DMS53 treated with DMSO at 0.1 percent for 48 hours (cell line): ENCODE measurements around the gene DRAP1.
"Not testable (repeated sequence)": the region's sequence is repeated elsewhere in the genome, so short reads cannot be mapped to it uniquely, and the experiment has no call there.

Experiments
- DNase-seq: peaks from one replicate; lab custom pipeline; 2025; ENCODE audit not compliant: unreplicated experiment; lab: John Stamatoyannopoulos, UW

Gene DRAP1

DNA sequence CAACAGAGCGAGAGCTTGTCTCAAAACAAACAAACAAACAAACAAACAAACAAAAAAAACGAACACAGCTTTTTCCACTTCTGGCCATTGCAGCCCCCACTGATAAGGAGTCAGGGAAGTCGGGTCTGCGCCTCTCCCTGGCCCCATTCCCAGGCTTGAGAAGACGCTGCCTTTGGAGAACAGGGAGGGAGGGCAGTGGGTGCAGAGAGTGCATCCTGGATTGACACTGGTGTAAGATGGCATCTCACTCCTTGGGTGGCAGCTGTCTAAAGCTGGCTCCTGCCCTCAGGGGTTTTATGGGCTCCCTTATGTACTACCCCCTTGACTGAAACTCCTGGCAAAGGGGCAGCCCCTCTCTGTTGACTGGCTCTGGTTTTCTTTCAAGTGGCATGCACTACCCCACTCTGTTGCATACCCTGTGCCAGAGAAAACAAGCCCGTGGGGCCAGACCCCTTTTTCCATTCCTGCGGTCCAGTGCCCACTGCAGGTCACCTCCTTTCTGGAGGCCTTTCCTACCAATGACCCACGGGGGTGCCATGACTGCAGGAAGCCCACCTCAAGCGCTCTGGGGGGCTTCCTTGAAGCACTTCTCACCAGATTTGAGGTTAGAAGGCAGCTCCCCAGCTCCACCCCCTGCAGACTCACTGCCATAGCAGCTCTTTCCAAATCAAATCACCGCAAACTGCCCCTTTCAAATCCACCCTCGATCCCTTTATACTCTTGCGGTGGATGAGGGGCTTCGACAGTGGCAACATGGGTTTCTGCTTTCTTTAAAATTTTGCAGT lies 12.7 kb downstream of the DRAP1 start:
- DNase-seq = no peak

DNA sequence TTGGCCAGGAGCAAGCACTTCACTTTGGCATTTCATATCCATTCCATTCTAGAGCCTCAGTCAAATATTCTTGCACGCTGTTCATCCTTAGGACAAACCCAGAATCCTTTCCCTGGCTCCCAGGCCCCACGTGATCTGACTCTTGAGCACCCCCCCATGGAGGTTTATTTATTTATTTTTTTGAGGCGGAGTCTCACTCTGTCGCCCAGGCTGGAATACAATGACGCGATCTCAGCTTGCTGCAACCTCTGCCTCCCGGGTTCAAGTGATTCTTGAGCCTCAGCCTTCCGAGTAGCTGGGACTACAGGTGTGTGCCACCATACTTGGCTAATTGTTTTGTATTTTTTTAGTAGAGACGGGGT lies 13.3 kb downstream of the DRAP1 start:
- no peak for DNase-seq

DNA sequence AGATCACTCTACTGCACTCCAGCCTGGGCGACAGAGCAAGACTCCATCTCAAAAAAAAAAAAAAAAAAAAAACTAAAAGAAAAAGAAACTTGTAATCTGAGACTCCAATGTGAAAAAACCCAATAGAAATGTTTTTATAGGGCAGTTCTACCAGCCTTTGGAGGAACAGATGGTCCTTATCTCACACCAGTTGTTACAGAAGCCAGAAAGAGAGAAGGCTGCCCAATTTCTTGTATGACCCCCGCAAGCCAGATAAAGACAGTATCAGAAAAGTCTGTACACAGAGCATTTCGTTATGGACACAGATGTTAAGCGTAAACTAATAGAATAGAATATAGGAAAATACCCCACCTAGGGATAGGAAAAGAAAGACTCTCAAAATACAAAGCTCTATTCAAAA lies 14.8 kb downstream of the DRAP1 start:
- DNase-seq = no peak

DNA sequence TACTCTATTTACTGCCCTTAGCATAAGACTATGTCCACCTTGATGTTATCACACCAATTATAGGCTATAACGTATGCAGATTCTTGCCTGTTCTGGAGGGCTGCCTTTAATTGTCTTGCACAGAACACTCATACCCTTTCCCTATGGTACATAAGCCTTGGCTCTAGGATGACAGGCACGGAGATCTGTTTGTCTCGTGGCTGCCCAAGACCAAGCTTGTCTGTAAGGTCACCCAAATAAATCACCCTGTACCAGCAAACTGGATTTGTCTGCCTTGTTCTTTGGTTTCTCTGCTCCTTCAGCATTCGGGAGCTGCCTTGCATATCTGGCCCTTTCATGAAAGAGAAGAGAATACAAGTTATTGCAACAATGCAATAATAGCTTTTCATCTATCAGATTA lies 18.5 kb downstream of the DRAP1 start:
- DNase-seq = no peak

DNA sequence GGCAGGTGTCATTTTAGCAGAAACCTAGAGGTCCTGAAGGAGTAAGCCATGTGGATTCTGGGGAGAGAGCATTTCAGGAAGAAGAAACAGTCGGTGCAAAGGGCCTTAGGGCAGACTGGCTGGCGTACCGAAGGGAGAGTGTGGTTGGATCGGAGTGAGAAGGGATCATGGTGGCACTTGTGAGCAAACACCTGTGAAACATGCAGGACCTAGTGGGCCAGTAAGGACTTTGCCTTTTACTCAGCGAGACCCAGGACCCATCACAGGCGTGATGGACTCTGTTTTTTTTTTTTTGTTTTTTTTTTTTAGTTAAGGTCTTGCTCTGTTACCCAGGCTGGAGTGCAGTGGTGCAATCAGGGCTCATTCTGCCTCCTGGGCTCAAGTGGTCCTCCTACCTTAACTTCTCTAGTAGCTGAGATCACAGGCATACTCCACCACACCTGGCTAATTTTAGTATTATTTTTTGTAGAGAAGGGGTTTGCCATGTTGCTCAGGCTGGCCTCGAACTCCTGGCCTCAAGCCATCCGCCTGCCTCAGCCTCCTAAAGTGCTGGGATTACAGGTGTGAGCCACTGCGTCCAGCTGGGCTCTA lies 22.6 kb downstream of the DRAP1 start:
- DNase-seq = no peak

DNA sequence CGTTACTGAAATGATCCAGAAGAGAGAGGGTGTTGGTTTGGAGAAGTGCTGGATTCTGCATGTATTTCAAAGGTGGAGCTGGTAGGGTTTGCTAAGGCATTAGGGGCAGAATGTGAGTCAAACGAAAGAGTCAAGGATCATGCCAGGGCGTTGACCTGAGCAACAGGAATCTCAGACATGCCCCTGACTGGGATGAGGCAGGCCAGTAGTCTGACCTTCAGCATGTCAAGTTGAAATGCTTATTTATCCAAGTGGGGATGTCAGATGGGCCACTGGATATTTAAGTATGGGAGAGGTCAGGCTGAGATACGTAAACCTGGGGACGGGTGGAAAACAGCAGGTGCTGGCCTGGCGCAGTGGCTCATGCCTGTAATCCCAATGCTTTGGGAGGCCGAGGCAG lies 23.3 kb downstream of the DRAP1 start:
- no peak for DNase-seq

DNA sequence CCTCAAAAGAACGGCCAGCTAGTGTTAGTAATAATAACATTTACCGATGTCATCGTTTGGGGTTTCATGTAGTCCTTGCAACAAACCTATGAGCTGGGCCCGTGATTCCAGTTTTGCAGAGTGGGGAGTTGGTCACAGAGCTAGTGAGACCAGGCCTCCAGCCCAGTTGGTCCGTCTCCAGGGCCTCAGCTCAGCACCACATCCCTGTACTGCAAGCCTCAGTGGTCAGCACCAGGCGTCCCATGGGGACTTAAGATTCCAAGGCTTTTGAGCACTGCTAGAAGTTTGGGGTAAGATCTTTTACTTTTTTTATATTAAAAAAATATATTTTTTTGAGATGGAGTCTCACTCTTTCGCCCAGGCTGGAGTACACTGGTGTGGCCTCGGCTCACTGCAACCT lies 25.0 kb downstream of the DRAP1 start:
- no peak for DNase-seq

DNA sequence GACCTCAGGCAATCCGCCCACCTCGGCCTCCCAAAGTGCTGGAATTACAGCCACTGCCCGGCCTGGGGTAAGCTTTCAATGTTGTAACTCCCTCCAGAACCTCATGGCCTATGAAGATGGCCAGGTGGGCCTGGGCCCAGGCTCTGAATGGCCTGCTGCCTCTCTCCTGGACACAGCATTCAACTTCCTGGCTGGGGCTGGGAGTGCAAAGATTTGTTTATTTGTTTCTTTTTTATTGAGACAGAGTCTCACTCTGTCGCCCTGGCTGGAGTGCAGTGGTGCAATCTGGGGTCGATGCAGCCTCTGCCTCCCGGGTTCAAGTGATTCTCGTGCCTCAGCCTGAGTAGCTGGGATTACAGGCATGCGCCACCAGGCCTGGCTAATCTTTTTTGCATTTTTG lies 25.5 kb downstream of the DRAP1 start:
- no peak for DNase-seq

DNA sequence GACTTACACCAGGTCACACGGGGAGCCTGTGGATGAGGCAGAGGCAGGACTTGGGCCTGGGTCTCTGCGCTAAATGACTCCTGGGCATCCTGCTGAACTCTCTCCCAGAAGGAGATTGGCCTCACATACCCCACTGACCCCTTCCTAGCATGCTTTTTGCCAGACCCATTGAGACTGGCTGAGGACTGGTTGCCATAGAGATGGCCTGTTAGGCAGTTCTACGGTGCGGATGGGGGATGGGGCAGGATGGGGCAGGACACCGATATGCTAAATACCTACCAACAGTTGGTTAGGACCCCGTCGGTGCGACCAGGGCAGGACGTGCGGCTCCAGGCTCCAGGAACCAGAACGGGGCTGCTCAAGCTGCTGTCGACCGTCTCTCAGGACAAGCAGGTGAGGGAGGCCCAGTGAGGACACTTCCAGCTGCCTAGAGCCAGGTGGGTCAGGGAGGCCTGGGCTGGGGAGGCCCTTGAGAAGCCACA lies 26.2 kb downstream of the DRAP1 start, which contains the start of gene TSGA10IP:
Gene TSGA10IP (plus strand): TSS at position 51 of the 482 bp plus-strand sequence. CDS start 196 bp downstream, at position 247.
- no peak for DNase-seq

DNA sequence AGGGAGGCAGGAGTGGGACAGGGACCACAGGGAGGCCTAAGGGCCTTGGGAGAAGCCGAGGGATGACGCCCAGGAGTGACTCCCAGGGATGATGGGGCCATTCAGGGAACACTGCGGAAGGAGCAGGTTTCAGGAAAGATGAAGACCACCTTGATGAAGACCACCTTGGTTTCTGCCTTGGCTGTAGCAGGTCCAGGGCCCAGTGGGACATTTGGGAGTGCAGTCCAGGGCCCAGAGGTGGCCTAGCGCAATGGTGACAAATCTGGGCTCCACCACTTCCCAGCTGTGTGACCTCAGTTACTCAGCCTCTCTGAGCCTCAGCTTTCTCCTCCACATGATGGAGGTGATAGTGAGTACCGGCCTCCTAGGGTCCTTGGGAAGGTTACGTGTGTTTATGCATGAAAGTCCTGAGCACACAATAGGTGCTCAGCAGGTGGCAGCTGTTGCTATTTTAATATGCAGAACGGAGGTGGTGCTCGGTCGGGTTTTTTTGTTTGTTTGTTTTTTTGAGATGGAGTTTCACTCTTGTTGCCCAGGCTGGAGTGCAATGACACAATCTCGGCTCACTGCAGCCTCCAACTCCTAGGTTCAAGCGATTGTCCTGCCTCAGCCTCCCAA lies 26.8 kb downstream of the DRAP1 start:
- no peak for DNase-seq

DNA sequence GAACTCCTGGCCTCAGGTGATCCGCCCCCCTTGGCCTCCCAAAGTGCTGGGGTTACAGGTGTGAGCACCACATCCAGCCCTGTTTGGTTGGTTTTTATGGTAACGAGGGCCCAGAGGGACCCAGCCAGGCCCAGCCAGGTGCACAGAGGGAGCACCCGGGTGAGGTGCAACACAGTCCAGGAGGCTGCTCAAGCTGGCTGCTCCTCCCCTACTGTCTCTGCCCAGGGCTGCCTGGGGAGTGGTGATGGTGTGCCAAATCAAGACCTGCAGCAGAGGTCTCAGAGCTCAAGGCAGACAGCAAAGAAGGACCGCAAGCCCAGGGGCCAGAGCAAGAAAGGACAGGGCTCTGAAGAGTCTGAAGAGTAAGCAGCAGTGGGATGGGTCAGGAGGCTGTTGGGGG lies 27.4 kb downstream of the DRAP1 start:
- DNase-seq = no peak

DNA sequence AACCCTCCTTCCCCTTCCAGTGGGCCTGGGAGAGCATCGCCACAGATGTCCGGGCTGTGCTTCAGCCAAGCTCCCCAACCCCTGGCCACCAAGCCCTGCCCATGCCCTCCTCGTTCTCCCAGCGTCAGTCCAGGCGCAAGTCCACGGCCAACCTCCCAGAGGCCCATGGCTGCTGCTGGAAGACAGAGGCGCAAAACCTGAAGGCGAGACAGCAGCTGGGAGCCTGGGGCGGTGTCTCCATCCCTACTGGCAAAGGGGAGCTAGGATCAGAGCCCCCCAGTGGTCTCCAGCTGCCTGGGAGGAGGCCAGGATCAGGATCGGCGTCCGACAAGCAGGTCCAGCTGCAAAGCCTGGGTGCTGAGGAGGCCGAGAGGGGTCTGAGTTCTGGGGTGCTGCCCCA lies 27.9 kb downstream of the DRAP1 start:
- DNase-seq = no peak

DNA sequence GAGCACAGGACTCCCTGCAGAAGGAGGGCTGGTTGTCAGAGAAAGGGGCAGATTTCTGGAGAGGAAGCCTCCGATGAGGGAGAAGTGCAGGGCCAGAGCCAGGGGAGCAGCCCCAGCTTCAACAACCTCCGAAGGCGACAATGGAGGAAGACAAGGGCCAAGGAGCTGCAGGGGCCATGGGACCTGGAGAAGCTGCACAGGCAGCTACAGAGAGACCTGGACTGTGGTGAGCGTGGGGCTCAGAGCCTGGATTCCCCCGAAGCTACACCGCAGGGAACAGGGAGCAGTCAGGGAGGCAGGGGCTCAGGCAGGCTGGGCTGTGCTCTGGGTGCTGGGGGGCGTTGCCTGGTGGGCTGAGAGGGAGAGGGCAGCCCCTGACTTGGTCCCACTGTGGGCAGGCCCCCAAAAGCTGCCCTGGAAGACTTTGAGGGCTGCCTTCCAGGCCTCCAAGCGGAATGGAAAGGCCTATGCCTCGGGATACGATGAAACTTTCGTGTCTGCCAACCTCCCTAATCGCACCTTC lies 28.4 kb downstream of the DRAP1 start:
- DNase-seq = no peak

DNA sequence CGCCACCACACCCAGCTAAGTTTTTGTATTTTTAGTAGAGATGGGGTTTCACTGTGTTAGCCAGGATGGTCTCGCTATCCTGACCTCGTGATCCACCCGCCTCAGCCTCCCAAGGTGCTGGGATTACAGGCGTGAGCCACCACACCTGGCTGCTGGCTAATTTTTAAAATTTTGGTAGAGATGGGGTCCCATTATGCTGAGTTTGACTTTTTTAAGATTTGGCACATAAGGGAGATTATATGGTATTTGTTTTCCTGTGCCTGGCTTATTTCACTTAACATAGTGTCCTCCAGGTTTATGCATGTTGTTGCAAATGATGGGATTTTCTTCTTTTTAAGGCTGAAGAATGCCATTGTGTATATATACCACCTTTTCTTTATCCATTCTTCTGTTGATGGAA lies 31.5 kb downstream of the DRAP1 start:
- DNase-seq = not testable (repeated sequence)

DNA sequence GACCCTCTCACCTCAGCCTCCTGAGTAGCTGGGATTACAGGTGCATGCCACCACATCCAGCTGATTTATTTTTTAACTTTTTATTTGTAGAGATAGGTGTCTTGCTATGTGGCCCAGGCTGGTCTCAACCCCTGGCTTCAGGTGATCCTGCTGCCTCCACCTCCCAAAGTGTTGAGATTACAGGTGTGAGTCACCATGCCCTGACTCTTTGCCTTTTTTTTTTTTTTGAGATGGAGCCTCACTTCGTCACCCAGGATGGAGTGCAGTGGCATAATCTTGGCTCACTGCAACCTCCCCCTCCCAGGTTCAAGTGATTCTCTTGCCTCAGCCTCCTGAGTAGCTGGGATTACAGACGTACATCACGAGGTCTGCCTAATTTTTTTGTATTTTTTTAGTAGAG lies 32.4 kb downstream of the DRAP1 start:
- not testable (repeated sequence) for DNase-seq

DNA sequence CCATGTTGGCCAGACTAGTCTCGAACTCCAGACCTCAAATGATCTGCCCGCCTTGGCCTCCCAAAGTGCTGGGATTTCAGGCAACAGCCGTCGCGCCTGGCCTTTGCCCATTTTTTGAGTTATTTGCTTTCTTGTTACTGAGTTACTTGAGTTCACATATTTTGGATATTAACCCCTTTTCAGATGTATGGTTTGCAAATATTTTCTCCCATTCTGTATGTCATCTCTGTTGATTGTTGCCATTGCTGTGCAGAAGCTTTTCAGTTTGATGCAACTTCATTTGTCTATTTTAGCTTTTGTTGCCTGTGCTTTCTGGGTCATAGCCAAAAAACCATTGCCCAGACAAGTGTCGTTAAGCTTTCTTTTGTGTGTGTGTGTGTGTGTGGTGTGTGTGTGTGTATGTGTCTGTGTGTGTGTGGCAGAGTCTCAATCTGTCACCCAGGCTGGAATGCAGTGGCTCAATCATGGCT lies 32.9 kb downstream of the DRAP1 start:
- DNase-seq = no peak

DNA sequence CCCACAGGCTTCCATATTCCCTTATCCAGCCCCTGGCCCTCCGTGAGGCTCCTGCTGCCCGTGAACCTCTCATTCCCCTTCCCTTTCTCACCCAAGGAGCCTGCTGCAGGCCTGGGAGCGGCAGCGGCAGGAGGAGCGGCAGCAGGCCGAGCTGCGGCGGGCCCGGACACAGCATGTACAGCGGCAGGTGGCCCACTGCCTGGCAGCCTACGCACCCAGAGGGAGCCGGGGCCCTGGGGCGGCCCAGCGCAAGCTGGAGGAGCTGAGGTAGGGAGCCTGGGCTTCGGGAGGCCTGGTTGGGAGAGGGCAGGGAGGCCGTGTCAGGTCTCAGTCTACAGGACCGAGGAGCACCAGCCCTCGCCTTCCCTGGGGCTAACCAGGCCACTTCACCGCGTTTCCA lies 34.2 kb downstream of the DRAP1 start:
- DNase-seq = no peak

DNA sequence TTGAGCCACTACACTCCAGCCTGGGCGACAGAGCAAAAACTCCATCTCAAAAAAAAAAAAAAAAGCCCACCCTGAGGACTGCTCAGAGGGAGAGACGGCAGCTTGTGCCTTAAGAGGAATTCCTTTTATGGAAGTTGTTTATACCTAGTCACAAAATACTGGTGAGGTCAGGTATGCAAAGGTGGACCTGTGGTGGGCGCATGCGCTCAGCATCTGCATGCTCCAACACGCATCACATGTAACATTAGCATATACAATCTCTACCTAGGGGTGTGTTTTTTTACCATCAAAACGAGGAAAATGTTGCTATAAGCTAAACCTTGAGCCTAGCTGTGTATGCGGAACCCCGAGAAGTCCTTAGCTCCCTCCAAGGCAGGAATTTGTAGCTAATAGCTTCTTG lies 35.5 kb downstream of the DRAP1 start:
- no peak for DNase-seq

DNA sequence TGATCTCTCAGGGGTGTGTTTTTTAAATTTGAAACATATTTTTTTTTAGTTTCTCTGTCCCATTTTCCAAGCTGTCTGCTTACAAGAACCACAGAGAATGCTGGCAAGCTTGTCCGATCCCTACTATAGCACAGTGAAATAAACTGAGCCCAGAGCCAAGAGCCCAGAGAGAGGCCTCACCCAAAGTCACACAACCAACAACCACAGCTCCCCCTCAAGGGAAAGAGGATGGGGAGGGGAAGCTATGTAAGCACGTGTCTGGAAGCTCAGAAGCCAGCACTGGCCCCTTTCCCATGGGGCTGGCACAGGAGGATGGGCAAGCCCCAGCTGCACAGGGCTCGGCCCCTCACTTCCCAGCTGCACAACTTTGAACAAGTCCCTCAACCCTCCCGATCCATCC lies 39.1 kb downstream of the DRAP1 start:
- DNase-seq = no peak

DNA sequence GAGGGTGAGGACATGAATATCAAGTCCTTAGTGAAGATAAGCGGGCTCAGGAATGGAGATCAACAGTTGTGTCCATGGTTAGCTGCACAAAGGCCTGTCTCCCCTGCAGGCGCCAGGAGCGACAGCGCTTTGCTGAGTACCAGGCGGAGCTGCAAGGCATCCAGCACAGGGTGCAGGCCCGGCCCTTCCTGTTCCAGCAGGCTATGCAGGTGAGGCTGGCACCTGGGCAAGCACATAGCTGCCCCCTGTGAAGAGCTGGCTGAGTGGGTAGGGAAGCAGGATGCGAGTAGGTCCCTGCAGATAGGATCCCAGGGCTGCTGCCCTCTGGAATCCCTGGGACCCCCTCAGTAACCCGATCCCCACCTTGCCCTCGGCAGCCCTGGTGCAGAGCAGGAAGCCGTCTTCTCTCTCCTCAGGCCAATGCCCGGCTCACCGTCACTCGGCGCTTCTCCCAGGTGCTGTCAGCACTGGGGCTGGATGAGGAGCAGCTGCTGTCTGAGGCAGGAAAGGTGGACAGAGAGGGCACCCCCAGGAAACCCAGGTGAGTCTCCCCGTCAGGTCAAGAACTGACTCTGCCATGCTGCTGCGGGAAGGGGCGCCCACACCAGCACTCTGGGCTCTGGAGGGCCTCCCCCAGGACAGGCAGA lies 39.7 kb downstream of the DRAP1 start:
- no peak for DNase-seq

DNA sequence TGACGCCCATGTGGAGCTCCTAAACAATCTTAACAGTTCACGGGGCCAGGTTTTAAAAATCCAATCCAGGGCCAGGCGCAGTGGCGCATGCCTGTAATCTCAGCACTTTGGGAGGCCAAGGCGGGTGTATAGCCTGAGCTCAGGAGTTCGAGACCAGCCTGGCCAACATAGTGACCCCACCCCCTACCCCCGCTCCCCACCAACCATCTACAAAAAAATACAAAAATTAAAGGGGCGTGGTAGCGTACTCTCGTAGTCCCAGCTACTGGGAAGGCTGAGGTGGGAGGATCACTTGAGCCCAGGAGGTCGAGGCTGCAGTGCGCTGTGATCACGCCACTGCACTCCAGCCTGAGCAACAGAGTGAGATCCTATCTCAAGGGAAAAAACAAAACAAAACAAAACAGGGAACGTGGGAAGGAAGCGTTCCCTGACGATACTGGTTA lies 41.6 kb downstream of the DRAP1 start:
- no peak for DNase-seq
